T-helper 1 cell treated with Interleukin-12 subunit alpha and Interleukin-12 subunit beta and Interleukin-4 antibody, amounts not matched to agents 30 μg/mL and 1 μg/mL, for 36 hours (primary cell): Measurements from ENCODE around the gene CDK5.
"Not testable (repeated sequence)": the region's sequence is repeated elsewhere in the genome, so short reads cannot be mapped to it uniquely, and the experiment has no call there.

Source experiments
- H3K27ac Mint-ChIP-seq: one replicate; pipeline ENCODE4 v1.8.0; 2021; ENCODE audit warnings: mild to moderate bottlenecking, mixed read lengths
- H3K27me3 Mint-ChIP-seq: one replicate; pipeline ENCODE4 v1.8.0; 2021; ENCODE audit warnings: low read depth, mixed read lengths
- H3K36me3 Mint-ChIP-seq: one replicate; pipeline ENCODE4 v1.8.0; 2021; ENCODE audit warnings: low read depth, mixed read lengths
- H3K4me1 Mint-ChIP-seq: one replicate; pipeline ENCODE4 v1.8.0; 2021; ENCODE audit warnings: low read depth, mixed read lengths
- H3K4me3 Mint-ChIP-seq: one replicate; pipeline ENCODE4 v1.8.0; 2021; ENCODE audit warnings: mild to moderate bottlenecking, moderate library complexity, mixed read lengths
- H3K9me3 Mint-ChIP-seq: one replicate; pipeline ENCODE4 v1.8.0; 2021; ENCODE audit warnings: mixed read lengths

CDK5 gene

GRCh38 chr7:151028948-151029501 lies 28.7 kb downstream of the CDK5 start:
- H3K4me1 Mint-ChIP-seq, result peaks cover 20% of the 10 kb centered on the region
- no peaks in the 10 kb centered on the region for H3K27me3 Mint-ChIP-seq
- peak overlapping the region; percentile 95 for H3K4me3 Mint-ChIP-seq
- no peaks in the 10 kb centered on the region for H3K9me3 Mint-ChIP-seq
- H3K36me3 Mint-ChIP-seq, result peaks cover 2% of the 10 kb centered on the region
- peak overlapping the region; percentile 94 for H3K27ac Mint-ChIP-seq

GRCh38 chr7:151028131-151028947 lies 29.4 kb downstream of the CDK5 start, which contains the start of gene ABCB8:
Gene ABCB8 (plus strand): TSS chr7:151028450. CDS start chr7:151028516, 66 bp downstream.
- Mint-ChIP-seq H3K36me3 (peaks cover 2% of the 10 kb centered on the region), H3K4me1 (peaks cover 20% of the 10 kb centered on the region), H3K9me3 (no peaks in the 10 kb centered on the region), H3K27me3 (no peaks in the 10 kb centered on the region), H3K27ac (peak within 1 kb of the TSS; percentile 94), H3K4me3 (peak within 1 kb of the TSS; percentile 95)

- H3K4me3 Mint-ChIP-seq, result peak overlapping the region; percentile 95
- not testable (repeated sequence) for H3K9me3 Mint-ChIP-seq, H3K36me3 Mint-ChIP-seq, H3K27me3 Mint-ChIP-seq
- peaks cover 20% of the 10 kb centered on the region for H3K4me1 Mint-ChIP-seq
- H3K27ac Mint-ChIP-seq, result peak overlapping the region; percentile 92
Measured at GRCh38 chr7:151027728-151028130, 30.0 kb downstream of the CDK5 start.

GRCh38 chr7:151026771-151027727 lies 30.6 kb downstream of the CDK5 start:
- not testable (repeated sequence) for H3K36me3 Mint-ChIP-seq, H3K9me3 Mint-ChIP-seq, H3K27me3 Mint-ChIP-seq
- peak overlapping the region; percentile 95 for H3K4me3 Mint-ChIP-seq
- H3K27ac Mint-ChIP-seq, result peak overlapping the region; percentile 92
- peaks cover 20% of the 10 kb centered on the region for H3K4me1 Mint-ChIP-seq

GRCh38 chr7:151025924-151026671 lies 31.6 kb downstream of the CDK5 start:
- H3K4me1 Mint-ChIP-seq, result peaks cover 20% of the 10 kb centered on the region
- peak overlapping the region; percentile 50 for H3K27ac Mint-ChIP-seq
- H3K4me3 Mint-ChIP-seq, result peak overlapping the region; percentile 30
- H3K36me3 Mint-ChIP-seq, result peaks cover 2% of the 10 kb centered on the region
- H3K27me3 Mint-ChIP-seq, result peaks cover 3% of the 10 kb centered on the region
- H3K9me3 Mint-ChIP-seq, result no peaks in the 10 kb centered on the region

- Mint-ChIP-seq H3K4me3 (no peak within 1 kb of the TSS), H3K9me3 (no peaks in the 10 kb centered on the region), H3K4me1 (peaks cover 16% of the 10 kb centered on the region), H3K27ac (no peak within 1 kb of the TSS), H3K36me3 (peaks cover 2% of the 10 kb centered on the region), H3K27me3 (peaks cover 17% of the 10 kb centered on the region)
Measured at GRCh38 chr7:151024435-151025056, 33.2 kb downstream of the CDK5 start, which contains the start of gene ATG9B. Gene ATG9B (minus strand): TSS chr7:151024494. CDS start chr7:151024423, 71 bp downstream.

- Mint-ChIP-seq H3K36me3 (no peaks in the 10 kb centered on the region), H3K9me3 (no peaks in the 10 kb centered on the region), H3K4me3 (no peak overlapping the region), H3K27ac (no peak overlapping the region), H3K4me1 (peaks cover 16% of the 10 kb centered on the region), H3K27me3 (peaks cover 25% of the 10 kb centered on the region)
Measured at GRCh38 chr7:151023232-151023631, 34.5 kb downstream of the CDK5 start.

- Mint-ChIP-seq H3K4me3 (no peak overlapping the region), H3K27ac (no peak overlapping the region), H3K4me1 (peaks cover 26% of the 10 kb centered on the region), H3K27me3 (peaks cover 33% of the 10 kb centered on the region), H3K36me3 (no peaks in the 10 kb centered on the region), H3K9me3 (no peaks in the 10 kb centered on the region)
Measured at GRCh38 chr7:151020231-151020630, 37.5 kb downstream of the CDK5 start.

GRCh38 chr7:151019130-151019447 lies 38.6 kb downstream of the CDK5 start:
- no peak overlapping the region for H3K27ac Mint-ChIP-seq

GRCh38 chr7:151018421-151019129 lies 39.1 kb downstream of the CDK5 start:
- Mint-ChIP-seq H3K9me3 (no peaks in the 10 kb centered on the region), H3K27ac (peak overlapping the region; percentile 67), H3K4me3 (peak overlapping the region; percentile 79), H3K27me3 (peaks cover 33% of the 10 kb centered on the region), H3K36me3 (peaks cover 2% of the 10 kb centered on the region), H3K4me1 (peaks cover 38% of the 10 kb centered on the region)

More at GRCh38 chr7:151019130-151019447, 38.6 kb downstream of the CDK5 start:
- Mint-ChIP-seq H3K36me3 (peaks cover 2% of the 10 kb centered on the region), H3K4me3 (peak overlapping the region; percentile 32), H3K4me1 (peaks cover 38% of the 10 kb centered on the region), H3K27me3 (peaks cover 33% of the 10 kb centered on the region), H3K9me3 (no peaks in the 10 kb centered on the region)

- H3K27ac Mint-ChIP-seq, result peak overlapping the region; percentile 67
- peaks cover 32% of the 10 kb centered on the region for H3K27me3 Mint-ChIP-seq
- H3K4me1 Mint-ChIP-seq, result peaks cover 38% of the 10 kb centered on the region
- peak overlapping the region; percentile 79 for H3K4me3 Mint-ChIP-seq
- peaks cover 2% of the 10 kb centered on the region for H3K36me3 Mint-ChIP-seq
- no peaks in the 10 kb centered on the region for H3K9me3 Mint-ChIP-seq
Measured at GRCh38 chr7:151017953-151018420, 39.7 kb downstream of the CDK5 start.

GRCh38 chr7:151017370-151017952 lies 40.2 kb downstream of the CDK5 start:
- peaks cover 30% of the 10 kb centered on the region for H3K27me3 Mint-ChIP-seq

More at GRCh38 chr7:151017370-151017952, 40.2 kb downstream of the CDK5 start:
- H3K9me3 Mint-ChIP-seq, result no peaks in the 10 kb centered on the region
- peaks cover 43% of the 10 kb centered on the region for H3K4me1 Mint-ChIP-seq
- peaks cover 4% of the 10 kb centered on the region for H3K36me3 Mint-ChIP-seq
- H3K27ac Mint-ChIP-seq, result peak overlapping the region; percentile 67
- peak overlapping the region; percentile 64 for H3K4me3 Mint-ChIP-seq
